IPS-20b (cell line): ENCODE data around the gene DDC.
"Not testable (repeated sequence)": the region's sequence is repeated elsewhere in the genome, so short reads cannot be mapped to it uniquely, and the experiment has no call there.

Experiments
- H3K27ac ChIP-seq: one replicate; pipeline ENCODE4 v1.5.1; 2013; ENCODE audit warnings: low read length
- H3K27me3 ChIP-seq: 2 replicates; pipeline ENCODE4 v1.6.1; 2013; ENCODE audit warnings: mild to moderate bottlenecking, low read length, inconsistent platforms; ENCODE audit not compliant: insufficient read depth
- H3K36me3 ChIP-seq: 2 replicates; pipeline ENCODE4 v1.6.1; 2013; ENCODE audit warnings: low read depth, mild to moderate bottlenecking, inconsistent platforms, low read length, moderate library complexity; ENCODE audit not compliant: insufficient read depth
- H3K4me1 ChIP-seq: 2 replicates; pipeline ENCODE4 v1.6.1; 2013; ENCODE audit warnings: mild to moderate bottlenecking, control low read depth, inconsistent platforms, low read length, moderate library complexity; ENCODE audit not compliant: insufficient read depth
- H3K4me3 ChIP-seq: 2 replicates; pipeline ENCODE4 v1.5.1; 2013; ENCODE audit warnings: mild to moderate bottlenecking, low read length, inconsistent platforms
- H3K9ac ChIP-seq: 2 replicates; pipeline ENCODE4 v1.6.1; 2013; ENCODE audit warnings: low read depth, mild to moderate bottlenecking, inconsistent platforms, low read length, moderate library complexity
- H3K9me3 ChIP-seq: 2 replicates; pipeline ENCODE4 v1.6.1; 2013; ENCODE audit warnings: mild to moderate bottlenecking, low read depth, low read length, inconsistent platforms; ENCODE audit not compliant: insufficient read depth

DDC gene

DNA sequence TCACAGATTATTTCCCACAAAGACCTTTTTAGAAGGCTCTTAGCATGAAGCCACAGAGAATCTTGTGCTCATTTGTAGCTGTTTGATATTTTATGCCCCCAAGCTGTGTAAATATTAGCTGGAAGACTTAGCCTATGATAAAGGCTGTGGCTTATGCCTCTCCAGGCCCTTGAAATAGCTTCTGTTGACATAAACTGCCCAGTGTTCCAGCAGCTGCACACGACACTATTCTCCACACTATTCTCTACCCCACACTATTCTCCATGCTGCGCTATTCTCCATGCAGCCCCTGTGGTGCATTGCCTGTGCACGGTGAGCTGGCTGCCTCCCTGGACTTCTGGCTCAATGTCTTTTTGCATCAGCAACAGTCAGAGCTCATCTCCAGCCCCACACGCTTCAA lies 13.1 kb downstream of the DDC start:
- Histone ChIP-seq H3K27ac (no peak overlapping the region), H3K9me3 (no peaks in the 10 kb centered on the region), H3K4me1 (peaks cover 3% of the 10 kb centered on the region; the same call in 1 of the 2 replicates), H3K36me3 (no peaks in the 10 kb centered on the region), H3K9ac (no peak overlapping the region), H3K4me3 (no peak overlapping the region), H3K27me3 (no peaks in the 10 kb centered on the region)

GRCh38 chr7:50545613-50546012 lies 19.6 kb downstream of the DDC start:
- not testable (repeated sequence) for H3K27ac ChIP-seq, H3K27me3 ChIP-seq, H3K4me1 ChIP-seq, H3K9ac ChIP-seq, H3K9me3 ChIP-seq, H3K36me3 ChIP-seq, H3K4me3 ChIP-seq

GRCh38 chr7:50544992-50545391 lies 20.2 kb downstream of the DDC start:
- Histone ChIP-seq H3K27ac (no peak overlapping the region), H3K9ac (no peak overlapping the region), H3K27me3 (no peaks in the 10 kb centered on the region), H3K4me1 (no peaks in the 10 kb centered on the region), H3K36me3 (no peaks in the 10 kb centered on the region), H3K9me3 (no peaks in the 10 kb centered on the region), H3K4me3 (no peak overlapping the region)

DNA sequence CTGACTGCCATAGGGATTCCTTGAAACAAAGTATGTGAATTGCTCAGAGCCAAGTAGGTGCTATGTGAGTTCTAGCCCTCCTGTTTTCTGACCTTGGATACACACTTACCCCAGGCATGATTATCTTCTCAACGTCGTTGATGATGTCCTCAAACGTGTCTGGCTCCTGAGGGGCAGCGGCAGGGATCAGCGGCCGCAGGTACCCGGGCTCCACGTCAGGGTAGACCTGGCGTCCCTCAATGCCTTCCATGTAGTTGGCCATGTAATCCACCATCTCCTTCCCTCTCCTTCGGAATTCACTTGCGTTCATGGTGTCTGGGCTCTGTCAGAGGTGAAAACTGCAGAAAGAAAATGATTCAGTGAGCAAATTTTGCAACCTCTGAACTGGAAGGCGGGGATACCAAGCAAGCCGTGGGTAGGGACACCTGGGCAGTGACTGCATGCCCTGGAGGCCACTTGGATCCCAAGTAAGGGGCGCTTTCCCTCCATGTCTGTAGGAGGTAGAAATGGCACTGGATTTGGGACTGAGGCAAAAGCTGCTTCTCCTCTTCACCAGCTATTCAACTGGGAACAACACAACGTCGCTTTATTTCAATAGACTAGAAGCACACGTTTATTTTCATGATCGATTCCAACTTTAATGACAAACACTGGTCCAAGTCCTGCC lies 21.3 kb downstream of the DDC start:
- no peaks in the 10 kb centered on the region for H3K9me3 ChIP-seq

DNA sequence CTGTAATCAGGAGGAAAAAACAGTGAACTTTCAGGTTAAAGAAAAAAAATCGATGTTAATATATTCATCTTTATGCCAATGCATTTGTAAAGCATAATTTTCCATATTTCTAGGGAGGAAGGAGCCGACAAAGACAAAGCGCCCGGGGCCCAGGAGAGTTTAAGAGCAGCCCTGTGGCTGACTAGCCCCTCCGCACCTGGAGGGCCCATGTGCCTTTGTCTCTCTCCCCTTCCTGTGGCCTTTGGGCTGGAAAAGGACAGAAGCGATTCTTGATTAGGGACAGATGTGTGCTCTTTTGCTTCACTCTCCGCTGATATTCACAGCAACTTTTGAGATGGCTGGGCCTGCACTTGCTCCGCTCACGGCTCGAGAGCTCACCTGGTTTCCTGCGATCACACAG lies 23.1 kb downstream of the DDC start:
- Histone ChIP-seq H3K9ac (no peak overlapping the region), H3K27ac (no peak overlapping the region), H3K27me3 (no peaks in the 10 kb centered on the region), H3K4me3 (no peak overlapping the region), H3K36me3 (no peaks in the 10 kb centered on the region), H3K4me1 (no peaks in the 10 kb centered on the region), H3K9me3 (no peaks in the 10 kb centered on the region)

More for the DNA sequence above, 21.3 kb downstream of the DDC start:
- Histone ChIP-seq H3K4me1 (no peaks in the 10 kb centered on the region), H3K9ac (no peak overlapping the region), H3K27ac (no peak overlapping the region), H3K4me3 (no peak overlapping the region), H3K36me3 (no peaks in the 10 kb centered on the region), H3K27me3 (no peaks in the 10 kb centered on the region)

DNA sequence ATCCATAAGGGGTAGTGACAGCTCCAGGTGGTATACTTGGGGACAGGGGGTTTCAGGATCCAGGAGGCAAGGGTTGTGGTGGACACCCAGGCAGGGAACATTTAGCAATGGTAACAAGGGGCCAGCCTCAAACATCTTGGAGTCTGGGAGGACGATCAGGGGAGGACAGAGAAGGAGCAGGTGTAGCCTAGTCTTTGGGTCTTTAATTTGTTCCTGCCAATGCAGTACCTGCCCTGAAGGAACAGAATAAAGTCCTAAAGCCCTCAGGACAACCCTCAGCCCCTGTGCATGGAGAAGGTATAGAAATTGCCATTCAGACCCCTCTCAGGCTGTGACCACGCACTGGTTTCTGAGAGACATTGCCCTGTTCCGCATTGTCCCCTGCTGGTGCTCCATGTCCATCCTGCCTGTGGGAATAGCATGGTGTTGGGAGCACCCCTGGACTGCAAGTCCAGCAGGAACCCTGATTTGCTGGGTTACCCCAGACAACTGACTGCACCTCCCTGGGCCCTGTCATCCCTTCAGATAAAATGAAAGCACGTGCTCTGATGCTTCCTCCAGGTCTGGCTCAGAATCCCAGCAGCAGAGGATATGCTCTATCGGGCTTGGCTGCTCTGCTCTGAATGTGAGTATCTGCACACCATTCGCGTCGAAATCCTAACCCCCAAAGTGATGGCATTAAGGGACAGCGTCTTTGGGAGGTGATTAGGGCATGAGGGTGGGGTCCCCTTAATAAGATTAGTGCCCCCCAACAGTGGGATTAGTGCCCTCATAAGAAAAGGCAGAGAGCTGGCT lies 24.2 kb downstream of the DDC start:
- no peaks in the 10 kb centered on the region for H3K36me3 ChIP-seq
- no peak overlapping the region for H3K4me3 ChIP-seq
- no peak overlapping the region for H3K9ac ChIP-seq
- no peak overlapping the region for H3K27ac ChIP-seq
- no peaks in the 10 kb centered on the region for H3K4me1 ChIP-seq
- H3K27me3 ChIP-seq: no peaks in the 10 kb centered on the region
- H3K9me3 ChIP-seq: no peaks in the 10 kb centered on the region

GRCh38 chr7:50539725-50540124 lies 25.5 kb downstream of the DDC start:
- H3K4me1 ChIP-seq: no peaks in the 10 kb centered on the region
- H3K27me3 ChIP-seq: no peaks in the 10 kb centered on the region
- H3K27ac ChIP-seq: no peak overlapping the region
- H3K4me3 ChIP-seq: no peak overlapping the region
- no peak overlapping the region for H3K9ac ChIP-seq
- H3K36me3 ChIP-seq: no peaks in the 10 kb centered on the region
- H3K9me3 ChIP-seq: no peaks in the 10 kb centered on the region

DNA sequence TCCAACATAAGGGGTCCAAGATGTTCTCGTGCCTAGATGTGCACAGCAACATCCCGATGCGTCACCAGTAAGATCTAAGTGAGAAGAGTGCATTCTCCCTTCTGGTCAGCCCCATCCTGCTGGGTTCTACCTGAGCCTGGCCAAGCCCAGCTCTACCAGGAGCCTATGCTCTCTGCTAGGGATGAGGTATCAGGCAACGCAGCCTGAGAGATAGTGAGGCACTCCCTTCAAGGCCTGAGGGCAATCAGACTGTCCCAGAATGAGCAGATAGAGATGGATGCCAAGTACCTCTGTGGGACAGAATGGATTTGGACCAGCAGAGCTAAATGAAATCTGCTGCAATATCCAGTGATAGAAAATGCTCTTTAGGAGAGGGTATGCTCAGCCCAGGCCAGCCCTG lies 26.7 kb downstream of the DDC start:
- no peak overlapping the region for H3K27ac ChIP-seq
- H3K27me3 ChIP-seq: no peaks in the 10 kb centered on the region
- no peak overlapping the region for H3K4me3 ChIP-seq
- H3K4me1 ChIP-seq: no peaks in the 10 kb centered on the region
- no peaks in the 10 kb centered on the region for H3K36me3 ChIP-seq
- no peak overlapping the region for H3K9ac ChIP-seq
- no peaks in the 10 kb centered on the region for H3K9me3 ChIP-seq

GRCh38 chr7:50537417-50537816 lies 27.8 kb downstream of the DDC start:
- H3K9me3 ChIP-seq: no peaks in the 10 kb centered on the region
- H3K4me1 ChIP-seq: no peaks in the 10 kb centered on the region
- H3K27ac ChIP-seq: no peak overlapping the region
- no peak overlapping the region for H3K4me3 ChIP-seq
- H3K9ac ChIP-seq: no peak overlapping the region
- no peaks in the 10 kb centered on the region for H3K27me3 ChIP-seq
- H3K36me3 ChIP-seq: no peaks in the 10 kb centered on the region

DNA sequence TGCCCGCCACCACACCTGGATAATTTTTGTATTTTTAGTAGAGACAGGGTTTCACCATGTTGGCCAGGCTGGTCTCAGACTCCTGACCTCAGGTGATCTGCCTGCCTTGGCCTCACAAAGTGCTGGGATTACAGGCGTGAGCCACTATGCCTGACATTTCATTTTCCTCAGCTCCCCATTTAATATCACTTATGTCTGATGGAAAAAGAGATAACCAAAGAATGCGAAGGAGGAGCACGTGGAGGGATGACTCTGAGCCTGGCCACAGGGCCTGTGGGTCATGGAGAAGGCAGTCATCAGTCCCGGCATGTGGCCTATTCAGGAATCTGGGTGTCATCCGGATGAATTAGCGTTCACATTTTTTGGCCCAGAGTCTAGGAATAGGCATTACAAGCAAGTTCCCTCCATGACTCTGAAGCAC lies 29.9 kb downstream of the DDC start:
- H3K4me3 ChIP-seq, H3K36me3 ChIP-seq, H3K27me3 ChIP-seq, H3K9me3 ChIP-seq, H3K27ac ChIP-seq, H3K9ac ChIP-seq: not testable (repeated sequence)
- peaks cover 12% of the 10 kb centered on the region for H3K4me1 ChIP-seq

GRCh38 chr7:50534690-50535290 lies 30.4 kb downstream of the DDC start:
- Histone ChIP-seq H3K36me3 (no peaks in the 10 kb centered on the region), H3K4me1 (peaks cover 12% of the 10 kb centered on the region), H3K27me3 (no peaks in the 10 kb centered on the region)

DNA sequence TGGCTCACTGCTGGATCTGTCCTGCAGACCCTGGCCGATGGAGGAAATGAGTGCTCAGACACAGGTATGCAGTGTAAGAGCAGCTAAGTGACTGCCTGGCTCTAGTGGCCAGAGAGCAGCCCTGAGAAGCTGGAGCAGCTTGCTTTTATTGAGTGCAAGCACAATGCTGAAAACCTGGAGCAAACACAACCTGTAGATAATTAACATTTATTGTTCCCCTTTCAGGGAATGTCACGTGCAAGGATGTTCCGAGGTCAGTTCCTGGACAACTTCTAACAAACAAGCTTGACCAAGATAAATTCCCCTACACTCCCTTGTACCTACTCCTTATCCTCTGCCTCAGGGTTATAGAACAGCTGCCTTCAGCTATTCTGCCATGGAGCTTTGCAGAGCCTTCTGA lies 31.3 kb downstream of the DDC start:
- Histone ChIP-seq H3K4me1 (peaks cover 12% of the 10 kb centered on the region), H3K4me3 (no peak overlapping the region), H3K27me3 (no peaks in the 10 kb centered on the region), H3K27ac (no peak overlapping the region), H3K9ac (no peak overlapping the region), H3K9me3 (no peaks in the 10 kb centered on the region), H3K36me3 (no peaks in the 10 kb centered on the region)

More at GRCh38 chr7:50534690-50535290, 30.4 kb downstream of the DDC start:
- Histone ChIP-seq H3K9ac (no peak overlapping the region), H3K4me3 (no peak overlapping the region), H3K9me3 (no peaks in the 10 kb centered on the region), H3K27ac (no peak overlapping the region)
